Liver (tissue), 9 donors: ENCODE data around the gene NOD1. TPM values are rescaled to one million over a fixed set of nuclear protein-coding genes. Genes with fewer than 3 reads are reported as not detected.

ENCODE experiments used
- DNase-seq: peaks from one replicate; pipeline ENCODE4 v3.0.0-alpha.2; 2017; ENCODE audit warnings: low spot score
- H3K27ac ChIP-seq, 2 donors: one replicate each; pipeline ENCODE4 v1.7.0; 2013; ENCODE audit warnings: inconsistent platforms in 2 of 2, low read length in 2 of 2, control low read depth in 1 of 2, low read depth in 1 of 2, mild to moderate bottlenecking in 1 of 2
- H3K27me3 ChIP-seq, 4 donors: one replicate each; pipeline versions ENCODE4 v1.6.1 to v1.7.0; 2013; ENCODE audit warnings: low read length in 3 of 4, inconsistent platforms in 1 of 4, mild to moderate bottlenecking in 1 of 4, moderate library complexity in 1 of 4; ENCODE audit not compliant: control insufficient read depth in 4 of 4, insufficient read depth in 4 of 4
- H3K36me3 ChIP-seq, 4 donors: one replicate each; pipeline versions ENCODE4 v1.6.1 to v1.7.0; 2013; ENCODE audit warnings: low read length in 3 of 4, mild to moderate bottlenecking in 3 of 4, low read depth in 1 of 4, moderate library complexity in 1 of 4; ENCODE audit not compliant: control insufficient read depth in 4 of 4, insufficient read depth in 3 of 4
- H3K4me1 ChIP-seq, 4 donors: one replicate each; pipeline versions ENCODE4 v1.6.1 to v1.7.0; 2013; ENCODE audit warnings: low read length in 3 of 4, mild to moderate bottlenecking in 3 of 4, moderate library complexity in 1 of 4; ENCODE audit not compliant: control insufficient read depth in 4 of 4, insufficient read depth in 4 of 4
- H3K4me3 ChIP-seq, 3 donors: one replicate each; pipeline versions ENCODE4 v1.6.1 to v1.7.0; 2013; ENCODE audit warnings: low read length in 3 of 3, control low read depth in 1 of 3, low read depth in 1 of 3, mild to moderate bottlenecking in 1 of 3
- H3K9ac ChIP-seq, 2 donors: one replicate each; pipeline ENCODE4 v1.7.0; 2013; ENCODE audit warnings: low read length in 2 of 2, mild to moderate bottlenecking in 2 of 2, moderate library complexity in 2 of 2, control low read depth in 1 of 2, low read depth in 1 of 2
- H3K9me3 ChIP-seq, 4 donors: one replicate each; pipeline versions ENCODE4 v1.6.1 to v1.7.0; 2013; ENCODE audit warnings: low read length in 3 of 4; ENCODE audit not compliant: control insufficient read depth in 4 of 4
- EGR1 ChIP-seq, 2 donors: IDR thresholded peaks; 2 replicates each; pipeline ENCODE4 v1.6.1; 2016 to 2018; ENCODE audit warnings: antibody characterized with exemption in 2 of 2, low read depth in 2 of 2
- FOXA1 ChIP-seq: IDR thresholded peaks from 2 replicates; pipeline ENCODE4 v1.6.1; 2016; ENCODE audit warnings: antibody characterized with exemption
- FOXA2 ChIP-seq: IDR thresholded peaks from 2 replicates; pipeline ENCODE4 v1.6.1; 2016; ENCODE audit warnings: antibody characterized with exemption
- GABPA ChIP-seq, 2 donors: IDR thresholded peaks in 1 of 2; conservative IDR thresholded peaks in 1 of 2; 2 replicates each; pipeline ENCODE4 v1.6.1; 2016; ENCODE audit warnings: antibody characterized with exemption in 2 of 2, mild to moderate bottlenecking in 1 of 2, moderate library complexity in 1 of 2
- HNF4G ChIP-seq: IDR thresholded peaks from 2 replicates; pipeline ENCODE4 v1.6.1; 2016; ENCODE audit warnings: antibody characterized with exemption
- JUND ChIP-seq, 2 donors: IDR thresholded peaks; 2 replicates each; pipeline ENCODE4 v1.6.1; 2016; ENCODE audit warnings: antibody characterized with exemption in 2 of 2
- NR2F2 ChIP-seq: IDR thresholded peaks from 2 replicates; pipeline ENCODE4 v1.6.1; 2016; ENCODE audit warnings: antibody characterized with exemption
- RAD21 ChIP-seq, 2 donors: IDR thresholded peaks; 2 replicates each; pipeline ENCODE4 v1.6.1; 2016; ENCODE audit warnings: antibody characterized with exemption in 2 of 2, mild to moderate bottlenecking in 2 of 2
- RXRA ChIP-seq, 2 donors: IDR thresholded peaks; 2 replicates each; pipeline ENCODE4 v1.6.1; 2017 to 2018; ENCODE audit warnings: antibody characterized with exemption in 2 of 2, mild to moderate bottlenecking in 1 of 2
- SP1 ChIP-seq: IDR thresholded peaks from 2 replicates; pipeline ENCODE4 v1.6.1; 2018; ENCODE audit warnings: antibody characterized with exemption, mild to moderate bottlenecking
- TAF1 ChIP-seq: conservative IDR thresholded peaks from 2 replicates; pipeline ENCODE4 v1.6.1; 2016; ENCODE audit warnings: antibody characterized with exemption, mild to moderate bottlenecking
- YY1 ChIP-seq: IDR thresholded peaks from 2 replicates; pipeline ENCODE4 v1.6.1; 2016; ENCODE audit warnings: antibody characterized with exemption, mild to moderate bottlenecking
- WGBS: extraction: QIAGEN DNeasy Blood & Tissue Kit; methylation state at CpG from one replicate; pipeline ENCODE4 v1.1.7; 2013; 5-methylcytosine and 5-hydroxymethylcytosine counted together
- polyA plus RNA-seq, 2 donors: library from polyadenylated mRNA; stranded (reverse) in 1 of 2; unstranded in 1 of 2; fragments of 200-250 nt in 1 of 2; fragments of >200 nt in 1 of 2; fragmentation: Nextera tagmentation in 1 of 2; extraction: Ambion mirVana in 1 of 2; gene quantifications; one replicate each; pipeline versions ENCODE4 v1.2.1 to v1.2.3, GENCODE V29; 2013 to 2015
- total RNA-seq, 2 donors: library from RNA; depleted of rRNA; stranded (reverse); fragments of >200 nt; gene quantifications; one replicate each; pipeline ENCODE4 v1.2.3, GENCODE V29; 2014
- TF ChIP-seq, protein P1 (sequence below): IDR thresholded peaks from 2 replicates; pipeline ENCODE4 v1.6.1; 2016; ENCODE audit warnings: antibody characterized with exemption
- TF ChIP-seq, protein P2 (sequence below): IDR thresholded peaks from 2 replicates; pipeline ENCODE4 v1.6.1; 2016; ENCODE audit warnings: antibody characterized with exemption, mild to moderate bottlenecking
- TF ChIP-seq, protein P3 (sequence below): IDR thresholded peaks from 2 replicates; pipeline ENCODE4 v1.6.1; 2016; ENCODE audit warnings: antibody characterized with exemption
- TF ChIP-seq, protein P4 (sequence below): fragments of 150-350 bp; IDR thresholded peaks from 2 replicates; pipeline ENCODE4 v1.5.1; 2017; ENCODE audit warnings: improper control_type of control experiment, low read depth, low read length; ENCODE audit not compliant: missing input control
- donor health status: healthy.
- donor health status: healthy.
- donor health status: healthy.
- donor health status: healthy.
- donor health status: healthy.

NOD1 gene
- total and polyA plus RNA-seq, 4 donors = 1.7 to 3.5 (median 2.0) TPM

DNA sequence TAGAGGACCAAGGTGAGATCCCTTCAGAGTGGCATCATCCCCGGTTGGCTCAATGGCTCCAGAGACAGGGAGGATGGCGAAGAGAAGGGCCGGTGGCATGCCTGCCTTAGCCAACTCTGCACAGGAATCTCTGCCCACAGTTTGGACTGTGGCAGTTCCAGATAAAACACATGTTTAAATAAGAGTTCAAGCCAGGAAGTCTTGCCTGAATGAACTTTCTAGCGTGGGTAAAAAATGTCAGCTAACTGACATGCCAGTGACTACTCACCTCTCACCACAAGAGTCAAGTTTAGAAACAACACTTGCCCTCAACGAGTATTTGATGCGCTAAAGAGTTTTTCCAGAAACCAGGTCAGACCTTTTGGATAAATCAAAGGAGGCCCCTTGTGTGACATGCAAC, 3.0 kb downstream of the NOD1 start (continued):
- TF ChIP-seq, protein P1, sequence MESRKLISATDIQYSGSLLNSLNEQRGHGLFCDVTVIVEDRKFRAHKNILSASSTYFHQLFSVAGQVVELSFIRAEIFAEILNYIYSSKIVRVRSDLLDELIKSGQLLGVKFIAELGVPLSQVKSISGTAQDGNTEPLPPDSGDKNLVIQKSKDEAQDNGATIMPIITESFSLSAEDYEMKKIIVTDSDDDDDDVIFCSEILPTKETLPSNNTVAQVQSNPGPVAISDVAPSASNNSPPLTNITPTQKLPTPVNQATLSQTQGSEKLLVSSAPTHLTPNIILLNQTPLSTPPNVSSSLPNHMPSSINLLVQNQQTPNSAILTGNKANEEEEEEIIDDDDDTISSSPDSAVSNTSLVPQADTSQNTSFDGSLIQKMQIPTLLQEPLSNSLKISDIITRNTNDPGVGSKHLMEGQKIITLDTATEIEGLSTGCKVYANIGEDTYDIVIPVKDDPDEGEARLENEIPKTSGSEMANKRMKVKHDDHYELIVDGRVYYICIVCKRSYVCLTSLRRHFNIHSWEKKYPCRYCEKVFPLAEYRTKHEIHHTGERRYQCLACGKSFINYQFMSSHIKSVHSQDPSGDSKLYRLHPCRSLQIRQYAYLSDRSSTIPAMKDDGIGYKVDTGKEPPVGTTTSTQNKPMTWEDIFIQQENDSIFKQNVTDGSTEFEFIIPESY = no peak
- TF ChIP-seq SP1 = no peak
- no peak for TF ChIP-seq GABPA (IDR thresholded peaks at IDR 0.05 in 1 of 2, conservative IDR thresholded peaks at IDR 0.05 in 1 of 2)
- no peak for TF ChIP-seq JUND (IDR thresholded peaks at IDR 0.05)
- no peak for TF ChIP-seq EGR1 (IDR thresholded peaks at IDR 0.05; ENCODE audit: low read depth in 2 of 2)
- no peak for TF ChIP-seq HNF4G

DNA sequence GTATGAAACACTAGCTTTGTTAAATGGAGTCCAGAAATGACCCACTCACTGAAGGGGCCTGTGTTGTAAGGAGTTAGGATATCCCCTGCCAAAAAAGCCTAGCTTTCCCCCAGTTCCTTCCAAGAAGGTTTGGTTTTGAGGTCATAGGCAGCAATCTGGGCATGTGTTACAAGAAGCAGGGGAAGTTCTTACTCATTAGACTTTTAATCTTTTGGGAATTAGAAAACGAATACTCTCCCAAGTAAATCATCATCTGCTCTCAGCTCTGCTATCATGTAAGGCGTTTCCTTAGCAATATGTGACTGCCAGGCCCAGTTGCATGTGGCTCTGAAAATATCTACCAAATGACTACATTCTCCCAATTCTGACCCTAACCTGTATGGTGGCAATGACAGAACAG, 3.7 kb downstream of the NOD1 start:
- H3K27ac ChIP-seq = peak overlapping the region in 1 of 2 donors; percentile 32
- H3K4me3 ChIP-seq = no peak overlapping the region
- H3K4me1 ChIP-seq = peaks cover 0 to 19% (median 14%) of the 10 kb centered on the region in 4 donors
- DNase-seq = no peak
- no peaks in the 10 kb centered on the region for H3K36me3 ChIP-seq
- no peaks in the 10 kb centered on the region for H3K27me3 ChIP-seq
- no peaks in the 10 kb centered on the region for H3K9me3 ChIP-seq
- WGBS = 74% methylated on average over 2 of the region's 2 CpGs
- TF ChIP-seq NR2F2 (peak; percentile 23), RXRA (IDR thresholded peaks at IDR 0.05) (peak in 1 of 2 donors; percentile 22), YY1 (no peak), EGR1 (IDR thresholded peaks at IDR 0.05; ENCODE audit: low read depth in 2 of 2) (no peak), TAF1 (no peak), FOXA1 (no peak), GABPA (IDR thresholded peaks at IDR 0.05 in 1 of 2, conservative IDR thresholded peaks at IDR 0.05 in 1 of 2) (no peak), SP1 (no peak), FOXA2 (no peak), RAD21 (IDR thresholded peaks at IDR 0.05) (no peak)
- TF ChIP-seq, protein P2, sequence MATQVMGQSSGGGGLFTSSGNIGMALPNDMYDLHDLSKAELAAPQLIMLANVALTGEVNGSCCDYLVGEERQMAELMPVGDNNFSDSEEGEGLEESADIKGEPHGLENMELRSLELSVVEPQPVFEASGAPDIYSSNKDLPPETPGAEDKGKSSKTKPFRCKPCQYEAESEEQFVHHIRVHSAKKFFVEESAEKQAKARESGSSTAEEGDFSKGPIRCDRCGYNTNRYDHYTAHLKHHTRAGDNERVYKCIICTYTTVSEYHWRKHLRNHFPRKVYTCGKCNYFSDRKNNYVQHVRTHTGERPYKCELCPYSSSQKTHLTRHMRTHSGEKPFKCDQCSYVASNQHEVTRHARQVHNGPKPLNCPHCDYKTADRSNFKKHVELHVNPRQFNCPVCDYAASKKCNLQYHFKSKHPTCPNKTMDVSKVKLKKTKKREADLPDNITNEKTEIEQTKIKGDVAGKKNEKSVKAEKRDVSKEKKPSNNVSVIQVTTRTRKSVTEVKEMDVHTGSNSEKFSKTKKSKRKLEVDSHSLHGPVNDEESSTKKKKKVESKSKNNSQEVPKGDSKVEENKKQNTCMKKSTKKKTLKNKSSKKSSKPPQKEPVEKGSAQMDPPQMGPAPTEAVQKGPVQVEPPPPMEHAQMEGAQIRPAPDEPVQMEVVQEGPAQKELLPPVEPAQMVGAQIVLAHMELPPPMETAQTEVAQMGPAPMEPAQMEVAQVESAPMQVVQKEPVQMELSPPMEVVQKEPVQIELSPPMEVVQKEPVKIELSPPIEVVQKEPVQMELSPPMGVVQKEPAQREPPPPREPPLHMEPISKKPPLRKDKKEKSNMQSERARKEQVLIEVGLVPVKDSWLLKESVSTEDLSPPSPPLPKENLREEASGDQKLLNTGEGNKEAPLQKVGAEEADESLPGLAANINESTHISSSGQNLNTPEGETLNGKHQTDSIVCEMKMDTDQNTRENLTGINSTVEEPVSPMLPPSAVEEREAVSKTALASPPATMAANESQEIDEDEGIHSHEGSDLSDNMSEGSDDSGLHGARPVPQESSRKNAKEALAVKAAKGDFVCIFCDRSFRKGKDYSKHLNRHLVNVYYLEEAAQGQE = no peak
- TF ChIP-seq, protein P1 = no peak
- TF ChIP-seq, protein P3, sequence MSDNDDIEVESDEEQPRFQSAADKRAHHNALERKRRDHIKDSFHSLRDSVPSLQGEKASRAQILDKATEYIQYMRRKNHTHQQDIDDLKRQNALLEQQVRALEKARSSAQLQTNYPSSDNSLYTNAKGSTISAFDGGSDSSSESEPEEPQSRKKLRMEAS = no peak
- TF ChIP-seq, protein P4, sequence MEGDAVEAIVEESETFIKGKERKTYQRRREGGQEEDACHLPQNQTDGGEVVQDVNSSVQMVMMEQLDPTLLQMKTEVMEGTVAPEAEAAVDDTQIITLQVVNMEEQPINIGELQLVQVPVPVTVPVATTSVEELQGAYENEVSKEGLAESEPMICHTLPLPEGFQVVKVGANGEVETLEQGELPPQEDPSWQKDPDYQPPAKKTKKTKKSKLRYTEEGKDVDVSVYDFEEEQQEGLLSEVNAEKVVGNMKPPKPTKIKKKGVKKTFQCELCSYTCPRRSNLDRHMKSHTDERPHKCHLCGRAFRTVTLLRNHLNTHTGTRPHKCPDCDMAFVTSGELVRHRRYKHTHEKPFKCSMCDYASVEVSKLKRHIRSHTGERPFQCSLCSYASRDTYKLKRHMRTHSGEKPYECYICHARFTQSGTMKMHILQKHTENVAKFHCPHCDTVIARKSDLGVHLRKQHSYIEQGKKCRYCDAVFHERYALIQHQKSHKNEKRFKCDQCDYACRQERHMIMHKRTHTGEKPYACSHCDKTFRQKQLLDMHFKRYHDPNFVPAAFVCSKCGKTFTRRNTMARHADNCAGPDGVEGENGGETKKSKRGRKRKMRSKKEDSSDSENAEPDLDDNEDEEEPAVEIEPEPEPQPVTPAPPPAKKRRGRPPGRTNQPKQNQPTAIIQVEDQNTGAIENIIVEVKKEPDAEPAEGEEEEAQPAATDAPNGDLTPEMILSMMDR = no peak
- no peak overlapping the region for H3K9ac ChIP-seq
